ENCODE measurements around the gene FRAT2. TPM values are rescaled to one million over a fixed set of nuclear protein-coding genes. Genes with fewer than 3 reads are reported as not detected.

The FRAT2 gene
- total and polyA plus RNA-seq, 2 of the 13 experiments (the other 11 are each of a cell fraction or from before 2014, with no cell fraction given), result 7.2 to 14.1 TPM

DNA sequence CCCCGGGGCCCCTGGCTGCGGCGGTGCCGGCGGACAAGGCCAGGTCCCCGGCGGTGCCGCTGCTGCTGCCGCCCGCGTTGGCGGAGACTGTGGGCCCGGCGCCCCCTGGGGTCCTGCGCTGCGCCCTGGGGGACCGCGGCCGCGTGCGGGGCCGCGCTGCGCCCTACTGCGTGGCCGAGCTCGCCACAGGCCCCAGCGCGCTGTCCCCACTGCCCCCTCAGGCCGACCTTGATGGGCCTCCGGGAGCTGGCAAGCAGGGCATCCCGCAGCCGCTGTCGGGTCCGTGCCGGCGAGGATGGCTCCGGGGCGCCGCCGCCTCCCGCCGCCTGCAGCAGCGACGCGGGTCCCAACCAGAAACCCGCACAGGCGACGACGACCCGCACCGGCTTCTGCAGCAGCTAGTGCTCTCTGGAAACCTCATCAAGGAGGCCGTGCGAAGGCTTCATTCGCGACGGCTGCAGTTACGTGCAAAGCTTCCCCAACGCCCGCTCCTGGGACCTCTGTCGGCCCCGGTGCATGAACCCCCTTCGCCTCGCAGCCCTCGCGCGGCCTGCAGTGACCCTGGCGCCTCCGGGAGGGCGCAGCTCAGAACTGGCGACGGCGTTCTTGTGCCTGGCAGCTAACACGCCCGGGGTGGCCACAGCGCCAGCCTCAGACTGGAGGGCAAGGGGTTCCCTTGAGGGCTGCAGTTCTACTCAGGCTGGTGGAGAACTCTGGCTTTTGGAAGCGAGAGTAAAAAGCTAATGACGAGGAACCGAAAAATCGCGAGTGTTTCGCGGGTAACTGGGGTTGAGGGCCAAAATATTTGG lies 14.7 kb downstream of the FRAT2 start (continued):
- TF ChIP-seq GPN1 (CRISPR knock-in tag; IDR thresholded peaks at IDR 0.05; ENCODE audit: borderline replicate concordance) (no peak), MIER3 (CRISPR knock-in tag; IDR thresholded peaks at IDR 0.05; ENCODE audit: borderline replicate concordance) (no peak), RARA (CRISPR knock-in tag; IDR thresholded peaks at IDR 0.05) (peak; percentile 22; the same call in 1 of the 2 replicates), ZNF44 (CRISPR knock-in tag; IDR thresholded peaks at IDR 0.05) (peak; percentile 76; the same call in 1 of the 2 replicates), ZNF569 (CRISPR knock-in tag; IDR thresholded peaks at IDR 0.05; ENCODE audit: borderline replicate concordance) (no peak), AHR (CRISPR knock-in tag; IDR thresholded peaks at IDR 0.05) (0 out of 2 replicates have a peak, but pooled peaks have one; percentile 29), HNRNPH1 (optimal IDR thresholded peaks at IDR 0.05; ENCODE audit: low read depth, low read length) (no peak), ZNF605 (CRISPR knock-in tag; IDR thresholded peaks at IDR 0.05) (0 out of 2 replicates have a peak, but pooled peaks have one; percentile 19), ZSCAN31 (CRISPR knock-in tag; IDR thresholded peaks at IDR 0.05; ENCODE audit: low read depth) (0 out of 2 replicates have a peak, but pooled peaks have one; percentile 27), PLSCR1 (CRISPR knock-in tag; IDR thresholded peaks at IDR 0.05; ENCODE audit: borderline replicate concordance) (no peak), PAX8 (CRISPR knock-in tag; IDR thresholded peaks at IDR 0.05; ENCODE audit: borderline replicate concordance) (no peak), MYNN (CRISPR knock-in tag; IDR thresholded peaks at IDR 0.05; ENCODE audit: low read depth) (0 out of 2 replicates have a peak, but pooled peaks have one; percentile 66), MYC (CRISPR knock-in tag; IDR thresholded peaks at IDR 0.05; ENCODE audit: borderline replicate concordance) (peak; percentile 39), ESRRA (CRISPR knock-in tag; IDR thresholded peaks at IDR 0.05; ENCODE audit: low read depth) (no peak), ZNF263 (CRISPR knock-in tag; IDR thresholded peaks at IDR 0.05) (peak; percentile 30; the same call in 1 of the 2 replicates), NFIB (CRISPR knock-in tag; IDR thresholded peaks at IDR 0.05; ENCODE audit: borderline replicate concordance) (no peak), ZBTB44 (CRISPR knock-in tag; IDR thresholded peaks at IDR 0.05) (no peak), ZNF547 (CRISPR knock-in tag; IDR thresholded peaks at IDR 0.05) (peak; percentile 21; the same call in 1 of the 2 replicates), YY1 (IDR thresholded peaks at IDR 0.05; ENCODE audit: insufficient read depth, insufficient replicate concordance, low read depth, low read length) (no peak)
- TF ChIP-seq, protein P1, sequence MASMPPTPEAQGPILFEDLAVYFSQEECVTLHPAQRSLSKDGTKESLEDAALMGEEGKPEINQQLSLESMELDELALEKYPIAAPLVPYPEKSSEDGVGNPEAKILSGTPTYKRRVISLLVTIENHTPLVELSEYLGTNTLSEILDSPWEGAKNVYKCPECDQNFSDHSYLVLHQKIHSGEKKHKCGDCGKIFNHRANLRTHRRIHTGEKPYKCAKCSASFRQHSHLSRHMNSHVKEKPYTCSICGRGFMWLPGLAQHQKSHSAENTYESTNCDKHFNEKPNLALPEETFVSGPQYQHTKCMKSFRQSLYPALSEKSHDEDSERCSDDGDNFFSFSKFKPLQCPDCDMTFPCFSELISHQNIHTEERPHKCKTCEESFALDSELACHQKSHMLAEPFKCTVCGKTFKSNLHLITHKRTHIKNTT (CRISPR knock-in tag; IDR thresholded peaks at IDR 0.05), result no peak
- TF ChIP-seq, protein P2, sequence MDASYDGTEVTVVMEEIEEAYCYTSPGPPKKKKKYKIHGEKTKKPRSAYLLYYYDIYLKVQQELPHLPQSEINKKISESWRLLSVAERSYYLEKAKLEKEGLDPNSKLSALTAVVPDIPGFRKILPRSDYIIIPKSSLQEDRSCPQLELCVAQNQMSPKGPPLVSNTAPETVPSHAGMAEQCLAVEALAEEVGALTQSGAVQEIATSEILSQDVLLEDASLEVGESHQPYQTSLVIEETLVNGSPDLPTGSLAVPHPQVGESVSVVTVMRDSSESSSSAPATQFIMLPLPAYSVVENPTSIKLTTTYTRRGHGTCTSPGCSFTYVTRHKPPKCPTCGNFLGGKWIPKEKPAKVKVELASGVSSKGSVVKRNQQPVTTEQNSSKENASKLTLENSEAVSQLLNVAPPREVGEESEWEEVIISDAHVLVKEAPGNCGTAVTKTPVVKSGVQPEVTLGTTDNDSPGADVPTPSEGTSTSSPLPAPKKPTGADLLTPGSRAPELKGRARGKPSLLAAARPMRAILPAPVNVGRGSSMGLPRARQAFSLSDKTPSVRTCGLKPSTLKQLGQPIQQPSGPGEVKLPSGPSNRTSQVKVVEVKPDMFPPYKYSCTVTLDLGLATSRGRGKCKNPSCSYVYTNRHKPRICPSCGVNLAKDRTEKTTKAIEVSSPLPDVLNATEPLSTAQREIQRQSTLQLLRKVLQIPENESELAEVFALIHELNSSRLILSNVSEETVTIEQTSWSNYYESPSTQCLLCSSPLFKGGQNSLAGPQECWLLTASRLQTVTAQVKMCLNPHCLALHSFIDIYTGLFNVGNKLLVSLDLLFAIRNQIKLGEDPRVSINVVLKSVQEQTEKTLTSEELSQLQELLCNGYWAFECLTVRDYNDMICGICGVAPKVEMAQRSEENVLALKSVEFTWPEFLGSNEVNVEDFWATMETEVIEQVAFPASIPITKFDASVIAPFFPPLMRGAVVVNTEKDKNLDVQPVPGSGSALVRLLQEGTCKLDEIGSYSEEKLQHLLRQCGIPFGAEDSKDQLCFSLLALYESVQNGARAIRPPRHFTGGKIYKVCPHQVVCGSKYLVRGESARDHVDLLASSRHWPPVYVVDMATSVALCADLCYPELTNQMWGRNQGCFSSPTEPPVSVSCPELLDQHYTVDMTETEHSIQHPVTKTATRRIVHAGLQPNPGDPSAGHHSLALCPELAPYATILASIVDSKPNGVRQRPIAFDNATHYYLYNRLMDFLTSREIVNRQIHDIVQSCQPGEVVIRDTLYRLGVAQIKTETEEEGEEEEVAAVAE (CRISPR knock-in tag; IDR thresholded peaks at IDR 0.05; ENCODE audit: borderline replicate concordance), result no peak
